Measurements from ENCODE around the gene STAB1. TPM values are rescaled to one million over a fixed set of nuclear protein-coding genes. Genes with fewer than 3 reads are reported as not detected.

Gene STAB1
- total and polyA plus RNA-seq, 10 of the 15 experiments (the other 5 are each of a cell fraction or from before 2014, with no cell fraction given): 0.46 TPM; not detected in 9

DNA sequence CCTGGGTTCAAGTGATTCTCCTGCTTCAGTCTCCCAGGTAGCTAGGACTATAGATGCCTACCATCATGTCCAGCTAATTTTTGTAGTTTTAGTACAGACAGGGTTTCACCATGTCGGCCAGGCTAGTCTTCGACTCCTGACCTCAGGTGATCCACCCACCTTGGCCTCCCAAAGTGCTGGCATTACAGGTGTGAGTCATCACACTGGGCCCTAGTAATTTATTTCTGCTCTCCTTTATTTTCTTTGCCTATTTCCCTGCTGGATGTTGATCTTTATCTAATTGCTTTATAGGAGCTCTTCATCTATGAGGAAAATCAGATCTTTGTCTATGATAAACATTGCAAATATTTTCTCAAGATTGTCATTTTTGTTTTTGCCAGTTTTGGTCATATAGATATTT lies 72.9 kb downstream of the STAB1 start:
- intact Hi-C loops (cut with micrococcal nuclease; ENCODE audit: unreplicated experiment): no loop called here
- no TSS peak for BruUV-seq (replicated peaks)
- RAD21 ChIA-PET (ENCODE audit: unreplicated experiment): no interaction called here
- H3K4me1 ChIP-seq (ENCODE audit: control insufficient read depth, insufficient read depth, low read length): no peaks in the 10 kb centered on the region
- H3K79me2 ChIP-seq (ENCODE audit: control insufficient read depth, insufficient read depth, low read length): no peaks in the 10 kb centered on the region
- no peaks in the 10 kb centered on the region for H4K20me1 ChIP-seq (ENCODE audit: control insufficient read depth, insufficient read depth)
- peaks cover 0 to 19% of the 10 kb centered on the region in 2 experiments; a peak in 2 of 4 replicates for H3K36me3 ChIP-seq (ENCODE audit: control insufficient read depth in 2 of 2, insufficient read depth in 2 of 2, low read length in 1 of 2)
- TF ChIP-seq IRF4 (IDR thresholded peaks at IDR 0.05; ENCODE audit: low read depth, low read length): no peak
- TF ChIP-seq RAD51 (IDR thresholded peaks at IDR 0.05): no peak
- no peak for TF ChIP-seq NFIC (IDR thresholded peaks at IDR 0.05; ENCODE audit: low read depth, low read length)
- no peak for TF ChIP-seq SRF (IDR thresholded peaks at IDR 0.05; ENCODE audit: low read depth in 2 of 2, low read length in 2 of 2)
- no peak for TF ChIP-seq BMI1 (IDR thresholded peaks at IDR 0.05; ENCODE audit: borderline replicate concordance)
- TF ChIP-seq TBL1XR1 (IDR thresholded peaks at IDR 0.05; ENCODE audit: low read depth, low read length): no peak
- no peak overlapping the region for H3K4me2 ChIP-seq (ENCODE audit: control insufficient read depth, insufficient read depth)
- FAIRE-seq (no peak), ATAC-seq (no peak), DNase-seq (ENCODE audit: low read depth, low spot score) (no peak)
- CTCF ChIA-PET: no interaction called here
- in situ Hi-C loops (cut with MboI): no loop called here
- POLR2A ChIA-PET: interaction anchor here (0.7 kb wide), 1 partner anchor 41 kb away, joined by 5 read pairs; no protein-coding TSS in a partner anchor
- no peak overlapping the region for H2AFZ ChIP-seq (ENCODE audit: control insufficient read depth, low read depth, low read length)
- no peak overlapping the region for H3K27ac ChIP-seq (ENCODE audit: control insufficient read depth, insufficient read depth)
- H3K9me3 ChIP-seq (replicated peaks; ENCODE audit: control insufficient read depth, insufficient read depth, low read length): no peaks in the 10 kb centered on the region
- no peak overlapping the region for H3K4me3 ChIP-seq
- WGBS (ENCODE audit: insufficient coverage, insufficient replicate concordance, low lambda C conversion rate, missing lambda C conversion rate): 100% methylated on average over 2 of the region's 2 CpGs
- SMC1A ChIA-PET (ENCODE audit: uncharacterized antibody, unreplicated experiment): interaction anchor here (0.6 to 1.1 kb wide), 3 partner anchors 17 to 90 kb away, joined by 3 to 6 read pairs (median 3); no protein-coding TSS in a partner anchor
- no peak overlapping the region for H3K9ac ChIP-seq (ENCODE audit: control insufficient read depth, insufficient read depth, low read length)
- no peaks in the 10 kb centered on the region for H3K27me3 ChIP-seq (replicated peaks in 1 of 2; ENCODE audit: control insufficient read depth in 2 of 2, insufficient read depth in 2 of 2, low read length in 1 of 2)

GRCh38 chr3:52570076-52570475 lies 74.9 kb downstream of the STAB1 start:
- Histone ChIP-seq H3K27me3 (replicated peaks in 1 of 2; ENCODE audit: control insufficient read depth in 2 of 2, insufficient read depth in 2 of 2, low read length in 1 of 2) (no peaks in the 10 kb centered on the region), H3K9ac (ENCODE audit: control insufficient read depth, insufficient read depth, low read length) (no peak overlapping the region), H2AFZ (ENCODE audit: control insufficient read depth, low read depth, low read length) (no peak overlapping the region), H3K4me1 (ENCODE audit: control insufficient read depth, insufficient read depth, low read length) (no peaks in the 10 kb centered on the region), H3K27ac (ENCODE audit: control insufficient read depth, insufficient read depth) (no peak overlapping the region), H3K79me2 (ENCODE audit: control insufficient read depth, insufficient read depth, low read length) (no peaks in the 10 kb centered on the region), H3K4me3 (no peak overlapping the region), H3K36me3 (ENCODE audit: control insufficient read depth in 2 of 2, insufficient read depth in 2 of 2, low read length in 1 of 2) (peaks cover 0 to 8% of the 10 kb centered on the region in 2 experiments), H4K20me1 (ENCODE audit: control insufficient read depth, insufficient read depth) (no peaks in the 10 kb centered on the region), H3K9me3 (replicated peaks; ENCODE audit: control insufficient read depth, insufficient read depth, low read length) (no peaks in the 10 kb centered on the region), H3K4me2 (ENCODE audit: control insufficient read depth, insufficient read depth) (no peak overlapping the region)
- CTCF ChIA-PET: interaction anchor here (0.6 to 0.7 kb wide), 2 partner anchors 58 to 69 kb away, joined by 3 read pairs; no protein-coding TSS in a partner anchor
- WGBS (ENCODE audit: insufficient coverage, insufficient replicate concordance, low lambda C conversion rate, missing lambda C conversion rate): 90% methylated on average over 4 of the region's 4 CpGs
- POLR2A ChIA-PET: interaction anchor here (1.0 kb wide), 1 partner anchor 32 kb away, joined by 3 read pairs; no protein-coding TSS in a partner anchor
- in situ Hi-C loops (cut with MboI) (no loop called here), intact Hi-C loops (cut with micrococcal nuclease; ENCODE audit: unreplicated experiment) (no loop called here)
- no peak for ATAC-seq
- FAIRE-seq: no peak
- SMC1A ChIA-PET (ENCODE audit: uncharacterized antibody, unreplicated experiment): interaction anchor here (0.9 to 1.7 kb wide), 5 partner anchors 10 to 231 kb away, joined by 3 to 6 read pairs (median 3); no protein-coding TSS in a partner anchor
- RAD21 ChIA-PET (ENCODE audit: unreplicated experiment): no interaction called here
- no peak for DNase-seq (ENCODE audit: low read depth, low spot score)
- BruUV-seq (replicated peaks): no TSS peak
- TF ChIP-seq CUX1 (IDR thresholded peaks at IDR 0.05; ENCODE audit: insufficient replicate concordance, low read depth, low read length) (no peak), HCFC1 (IDR thresholded peaks at IDR 0.05; ENCODE audit: low read length) (no peak), NFYB (IDR thresholded peaks at IDR 0.05; ENCODE audit: insufficient read depth, low read depth, low read length) (no peak), ZZZ3 (IDR thresholded peaks at IDR 0.05; ENCODE audit: control insufficient read depth, insufficient read length, low read depth) (no peak), ZNF24 (IDR thresholded peaks at IDR 0.05) (no peak), SUZ12 (IDR thresholded peaks at IDR 0.05; ENCODE audit: unreplicated experiment) (no peak), KDM1A (IDR thresholded peaks at IDR 0.05; ENCODE audit: borderline replicate concordance) (no peak), NR2C2 (IDR thresholded peaks at IDR 0.05; ENCODE audit: borderline replicate concordance, control insufficient read depth, insufficient read length, low read depth) (no peak)

Data from GM12878 (cell line).